D721Med (cell line): ENCODE measurements around the gene ARTN.

Experiments used
- DNase-seq: peaks from one replicate; pipeline ENCODE4 v3.0.0; 2011; ENCODE audit warnings: low spot score; ENCODE audit not compliant: insufficient read length
- FAIRE-seq: peaks from 2 replicates; lab custom pipeline; 2011; peaks lifted over from hg19 to GRCh38; lab: Jason Lieb, UNC
- CTCF ChIP-seq: IDR thresholded peaks from 2 replicates; pipeline ENCODE4 v1.5.1; 2012; ENCODE audit warnings: mild to moderate bottlenecking, control low read depth; ENCODE audit not compliant: insufficient read depth; ENCODE audit errors: missing control alignments

The ARTN gene

GRCh38 chr1:43947874-43948437 lies 14.4 kb downstream of the ARTN start:
- FAIRE-seq (no peak), DNase-seq (no peak)
- TF ChIP-seq CTCF = no peak

GRCh38 chr1:43949678-43950077 lies 16.1 kb downstream of the ARTN start:
- DNase-seq = no peak
- no peak for FAIRE-seq

DNA sequence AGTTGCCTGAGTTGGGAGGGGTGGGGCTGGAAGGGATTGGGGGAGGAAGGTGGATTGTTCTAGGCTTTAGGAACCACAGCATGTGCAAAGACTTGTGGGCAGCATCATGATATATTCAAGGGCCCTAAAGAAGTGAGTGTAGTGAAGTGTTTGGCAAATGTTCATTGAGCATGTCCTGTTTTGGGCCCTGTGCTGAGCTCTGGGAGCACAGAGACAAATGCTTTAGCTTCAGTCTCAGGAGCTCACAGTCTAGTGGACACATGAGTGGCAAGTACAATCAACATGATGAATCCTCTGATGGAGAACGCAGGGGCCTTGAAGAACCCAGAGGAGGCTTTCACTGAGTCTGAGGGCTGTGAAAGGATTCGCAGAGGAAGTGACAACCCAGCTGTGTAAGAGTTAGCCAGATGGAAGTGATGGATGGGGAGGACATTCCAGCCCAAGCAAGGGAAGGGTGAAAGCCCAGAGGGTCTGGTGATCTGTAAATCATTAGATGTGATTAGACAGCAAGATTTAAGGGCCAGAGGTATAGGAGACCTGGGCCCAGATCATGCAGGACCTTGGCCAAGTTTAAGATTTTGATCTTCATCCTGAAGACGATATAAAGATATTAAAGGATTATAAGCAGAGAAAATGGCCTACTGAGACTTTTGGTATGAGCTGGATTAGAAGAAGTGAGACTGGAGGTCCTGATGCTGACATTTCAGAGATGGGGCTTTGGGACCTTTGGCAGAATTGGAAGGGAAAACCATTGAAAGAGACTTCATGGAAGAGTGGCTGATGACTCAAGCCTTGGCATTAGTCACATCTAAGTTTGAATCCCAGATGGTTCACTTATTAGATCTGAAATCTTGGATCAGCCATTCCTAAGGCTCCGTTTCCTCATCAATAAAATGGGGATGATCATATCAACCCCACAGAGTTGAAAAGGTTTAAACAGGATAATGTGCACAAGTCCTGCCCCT lies 17.7 kb downstream of the ARTN start:
- peak; percentile 82 for FAIRE-seq

More at GRCh38 chr1:43949678-43950077, 16.1 kb downstream of the ARTN start:
- TF ChIP-seq CTCF = no peak

GRCh38 chr1:43952731-43953346 lies 19.2 kb downstream of the ARTN start:
- FAIRE-seq (peak; percentile 96), DNase-seq (peak; percentile 90)
- no peak for TF ChIP-seq CTCF

More for the DNA sequence above, 17.7 kb downstream of the ARTN start:
- DNase-seq = no peak
- no peak for TF ChIP-seq CTCF

GRCh38 chr1:43953361-43953760 lies 19.8 kb downstream of the ARTN start:
- FAIRE-seq = no peak
- no peak for DNase-seq
- no peak for TF ChIP-seq CTCF

DNA sequence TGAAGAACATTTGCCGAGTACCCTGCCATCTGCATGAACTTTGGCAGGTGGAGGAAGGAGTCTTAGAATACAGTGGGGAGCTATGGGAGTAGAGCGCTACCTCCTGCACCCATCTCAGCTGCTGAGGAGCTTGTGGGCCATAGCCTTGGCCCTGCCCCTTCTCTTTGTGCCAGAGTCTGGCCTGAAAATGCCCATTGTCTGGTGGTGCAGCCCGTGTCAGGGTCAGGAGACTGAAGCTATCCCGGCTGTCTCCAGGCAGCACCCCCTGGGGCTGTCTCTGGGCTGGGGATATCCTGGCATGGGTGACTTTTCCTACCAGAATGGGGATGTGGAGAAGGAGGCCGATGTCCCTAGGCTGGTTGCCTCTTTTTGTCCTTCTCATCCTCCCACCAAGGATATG lies 20.4 kb downstream of the ARTN start:
- no peak for FAIRE-seq
- TF ChIP-seq CTCF = no peak

GRCh38 chr1:43956234-43956633 lies 22.6 kb downstream of the ARTN start:
- no peak for DNase-seq
- no peak for FAIRE-seq
- no peak for TF ChIP-seq CTCF

More for the DNA sequence above, 20.4 kb downstream of the ARTN start:
- DNase-seq = no peak
